BLaER1 (cell line): Measurements from ENCODE around the gene ACACB.

Source experiments
- H3K27ac ChIP-seq: shearing (Covaris generic); formaldehyde crosslinking; 2 replicates; pipeline ENCODE4 v1.8.1; 2022
- H3K27me3 ChIP-seq: shearing (Covaris generic); formaldehyde crosslinking; 2 replicates; pipeline ENCODE4 v1.8.1; 2022
- H3K36me3 ChIP-seq: shearing (Covaris generic); formaldehyde crosslinking; 2 replicates; pipeline ENCODE4 v1.8.1; 2022
- H3K4me1 ChIP-seq: shearing (Covaris generic); formaldehyde crosslinking; 2 replicates; pipeline ENCODE4 v1.8.1; 2022
- H3K4me2 ChIP-seq: shearing (Covaris generic); formaldehyde crosslinking; 2 replicates; pipeline ENCODE4 v1.8.1; 2022
- H3K4me3 ChIP-seq: shearing (Covaris generic); formaldehyde crosslinking; 2 replicates; pipeline ENCODE4 v1.8.1; 2022
- H3K9ac ChIP-seq: shearing (Covaris generic); formaldehyde crosslinking; 2 replicates; pipeline ENCODE4 v1.8.1; 2022
- H3K9me3 ChIP-seq: shearing (Covaris generic); formaldehyde crosslinking; 2 replicates; pipeline ENCODE4 v1.8.1; 2022
- H4K20me1 ChIP-seq: shearing (Covaris generic); formaldehyde crosslinking; 2 replicates; pipeline ENCODE4 v1.8.1; 2022
- Cebpa-rat ChIP-seq: shearing (Covaris generic); IDR thresholded peaks from 2 replicates; pipeline ENCODE4 v1.8.1; 2022

ACACB gene

GRCh38 chr12:109185441-109185840, 69.1 kb downstream of the ACACB start:
- no peak overlapping the region for H3K9ac ChIP-seq
- no peaks in the 10 kb centered on the region for H3K9me3 ChIP-seq
- TF ChIP-seq Cebpa-rat: no peak
- H4K20me1 ChIP-seq: no peaks in the 10 kb centered on the region
- H3K4me3 ChIP-seq: no peak overlapping the region
- H3K4me1 ChIP-seq: no peaks in the 10 kb centered on the region
- H3K4me2 ChIP-seq: no peak overlapping the region
- H3K27me3 ChIP-seq: no peaks in the 10 kb centered on the region
- no peaks in the 10 kb centered on the region for H3K36me3 ChIP-seq
- no peak overlapping the region for H3K27ac ChIP-seq

GRCh38 chr12:109186993-109187653, 70.7 kb downstream of the ACACB start:
- H3K27me3 ChIP-seq: no peaks in the 10 kb centered on the region
- no peak overlapping the region for H3K9ac ChIP-seq
- no peak for TF ChIP-seq Cebpa-rat
- no peaks in the 10 kb centered on the region for H3K4me1 ChIP-seq
- H3K27ac ChIP-seq: no peak overlapping the region
- no peak overlapping the region for H3K4me2 ChIP-seq
- H3K36me3 ChIP-seq: no peaks in the 10 kb centered on the region
- H4K20me1 ChIP-seq: no peaks in the 10 kb centered on the region
- H3K9me3 ChIP-seq: no peaks in the 10 kb centered on the region
- no peak overlapping the region for H3K4me3 ChIP-seq

GRCh38 chr12:109188108-109188712, 71.8 kb downstream of the ACACB start:
- Histone ChIP-seq H3K27me3 (no peaks in the 10 kb centered on the region), H3K36me3 (no peaks in the 10 kb centered on the region), H3K4me2 (no peak overlapping the region), H3K9ac (no peak overlapping the region), H3K4me3 (no peak overlapping the region), H3K4me1 (no peaks in the 10 kb centered on the region), H3K27ac (no peak overlapping the region), H3K9me3 (no peaks in the 10 kb centered on the region), H4K20me1 (no peaks in the 10 kb centered on the region)
- TF ChIP-seq Cebpa-rat: no peak

GRCh38 chr12:109189291-109189690, 72.9 kb downstream of the ACACB start:
- H3K36me3 ChIP-seq: no peaks in the 10 kb centered on the region
- no peak overlapping the region for H3K9ac ChIP-seq
- H3K4me1 ChIP-seq: no peaks in the 10 kb centered on the region
- H3K27ac ChIP-seq: no peak overlapping the region
- no peak overlapping the region for H3K4me2 ChIP-seq
- TF ChIP-seq Cebpa-rat: no peak
- no peak overlapping the region for H3K4me3 ChIP-seq
- H3K9me3 ChIP-seq: no peaks in the 10 kb centered on the region
- H4K20me1 ChIP-seq: no peaks in the 10 kb centered on the region
- H3K27me3 ChIP-seq: no peaks in the 10 kb centered on the region

- Histone ChIP-seq H3K27me3 (no peaks in the 10 kb centered on the region), H3K27ac (no peak overlapping the region), H3K9ac (no peak overlapping the region), H3K36me3 (0 out of 2 replicates have a peak, but pooled peaks cover 5% of the 10 kb centered on the region), H3K4me2 (no peak overlapping the region), H3K9me3 (no peaks in the 10 kb centered on the region; the same call in 1 of the 2 replicates), H4K20me1 (no peaks in the 10 kb centered on the region), H3K4me1 (no peaks in the 10 kb centered on the region), H3K4me3 (no peak overlapping the region)
- no peak for TF ChIP-seq Cebpa-rat
These were observed 75.3 kb downstream of the ACACB start for GRCh38 chr12:109191621-109192250.

- H3K9me3 ChIP-seq: no peaks in the 10 kb centered on the region; the same call in 1 of the 2 replicates
- no peaks in the 10 kb centered on the region for H3K4me1 ChIP-seq
- H3K36me3 ChIP-seq: 0 out of 2 replicates have a peak, but pooled peaks cover 5% of the 10 kb centered on the region
- no peaks in the 10 kb centered on the region for H4K20me1 ChIP-seq
- no peak overlapping the region for H3K9ac ChIP-seq
- no peaks in the 10 kb centered on the region for H3K27me3 ChIP-seq
- no peak overlapping the region for H3K4me3 ChIP-seq
- H3K27ac ChIP-seq: no peak overlapping the region
- H3K4me2 ChIP-seq: no peak overlapping the region
- no peak for TF ChIP-seq Cebpa-rat
These were observed 76.0 kb downstream of the ACACB start for GRCh38 chr12:109192358-109192757.

- H3K9me3 ChIP-seq: no peaks in the 10 kb centered on the region; the same call in 1 of the 2 replicates
- no peak for TF ChIP-seq Cebpa-rat
- no peaks in the 10 kb centered on the region for H3K27me3 ChIP-seq
- no peak overlapping the region for H3K9ac ChIP-seq
- 0 out of 2 replicates have a peak, but pooled peaks cover 5% of the 10 kb centered on the region for H3K36me3 ChIP-seq
- no peaks in the 10 kb centered on the region for H4K20me1 ChIP-seq
- no peak overlapping the region for H3K4me3 ChIP-seq
- no peak overlapping the region for H3K4me2 ChIP-seq
- no peaks in the 10 kb centered on the region for H3K4me1 ChIP-seq
- no peak overlapping the region for H3K27ac ChIP-seq
These were observed 77.5 kb downstream of the ACACB start for GRCh38 chr12:109193896-109194295.

- H3K27me3 ChIP-seq: no peaks in the 10 kb centered on the region
- H3K9ac ChIP-seq: no peak overlapping the region
- H3K27ac ChIP-seq: no peak overlapping the region
- no peaks in the 10 kb centered on the region for H3K4me1 ChIP-seq
- no peaks in the 10 kb centered on the region; the same call in 1 of the 2 replicates for H3K9me3 ChIP-seq
- no peak overlapping the region for H3K4me3 ChIP-seq
- no peaks in the 10 kb centered on the region for H4K20me1 ChIP-seq
- 0 out of 2 replicates have a peak, but pooled peaks cover 5% of the 10 kb centered on the region for H3K36me3 ChIP-seq
- H3K4me2 ChIP-seq: no peak overlapping the region
- TF ChIP-seq Cebpa-rat: no peak
These were observed 79.9 kb downstream of the ACACB start for GRCh38 chr12:109196332-109196731.

- H3K9ac ChIP-seq: no peak overlapping the region
- H3K4me3 ChIP-seq: no peak overlapping the region
- H4K20me1 ChIP-seq: no peaks in the 10 kb centered on the region
- H3K4me2 ChIP-seq: no peak overlapping the region
- H3K27me3 ChIP-seq: no peaks in the 10 kb centered on the region
- no peak overlapping the region for H3K27ac ChIP-seq
- H3K9me3 ChIP-seq: no peaks in the 10 kb centered on the region; the same call in 1 of the 2 replicates
- H3K36me3 ChIP-seq: 0 out of 2 replicates have a peak, but pooled peaks cover 5% of the 10 kb centered on the region
- TF ChIP-seq Cebpa-rat: no peak
- no peaks in the 10 kb centered on the region for H3K4me1 ChIP-seq
These were observed 80.9 kb downstream of the ACACB start for GRCh38 chr12:109197327-109197726.

GRCh38 chr12:109199324-109199723, 82.9 kb downstream of the ACACB start:
- Histone ChIP-seq H3K9me3 (no peaks in the 10 kb centered on the region; the same call in 1 of the 2 replicates), H3K4me3 (no peak overlapping the region), H3K27ac (no peak overlapping the region), H4K20me1 (no peaks in the 10 kb centered on the region), H3K4me1 (no peaks in the 10 kb centered on the region), H3K27me3 (no peaks in the 10 kb centered on the region), H3K9ac (no peak overlapping the region), H3K4me2 (no peak overlapping the region), H3K36me3 (0 out of 2 replicates have a peak, but pooled peaks cover 5% of the 10 kb centered on the region)
- TF ChIP-seq Cebpa-rat: no peak
